ENCODE results near the gene ZNF35. TPM values are rescaled to one million over a fixed set of nuclear protein-coding genes. Genes with fewer than 3 reads are reported as not detected.
A peak's percentile ranks its signal among the peaks of the same experiment; 100 is the strongest.

ZNF35 gene
- total and polyA plus RNA-seq, 10 of the 15 experiments (the other 5 are each of a cell fraction or from before 2014, with no cell fraction given): 9.3 to 21.1 (median 13.4) TPM

- Histone ChIP-seq H3K27ac (ENCODE audit: control insufficient read depth, insufficient read depth) (no peak overlapping the region), H3K4me1 (ENCODE audit: control insufficient read depth, insufficient read depth, low read length) (no peaks in the 10 kb centered on the region), H4K20me1 (ENCODE audit: control insufficient read depth, insufficient read depth) (no peaks in the 10 kb centered on the region), H2AFZ (ENCODE audit: control insufficient read depth, low read depth, low read length) (no peak overlapping the region; the same call in 1 of the 2 replicates), H3K9me3 (replicated peaks; ENCODE audit: control insufficient read depth, insufficient read depth, low read length) (peaks cover 14% of the 10 kb centered on the region), H3K27me3 (replicated peaks in 1 of 2; ENCODE audit: control insufficient read depth in 2 of 2, insufficient read depth in 2 of 2, low read length in 1 of 2) (no peaks in the 10 kb centered on the region), H3K4me3 (peak overlapping the region; percentile 92; the same call in 1 of the 2 replicates), H3K4me2 (ENCODE audit: control insufficient read depth, insufficient read depth) (peak overlapping the region; percentile 82), H3K9ac (ENCODE audit: control insufficient read depth, insufficient read depth, low read length) (no peak overlapping the region), H3K36me3 (ENCODE audit: control insufficient read depth in 2 of 2, insufficient read depth in 2 of 2, low read length in 1 of 2) (peaks cover 4 to 8% of the 10 kb centered on the region in 2 experiments), H3K79me2 (ENCODE audit: control insufficient read depth, insufficient read depth, low read length) (peaks cover 12% of the 10 kb centered on the region)
- CTCF ChIA-PET: interaction anchor here (0.7 to 4.0 kb wide), 2 partner anchors 19 to 22 kb away, joined by 3 to 16 read pairs; partner anchors contain the start of gene ZNF197
- FAIRE-seq: no peak
- no TSS peak for BruUV-seq (replicated peaks)
- ATAC-seq: no peak
- no peak for DNase-seq (ENCODE audit: low read depth, low spot score)
- POLR2A ChIA-PET: interaction anchor here (1.1 kb wide), 2 partner anchors 15 to 22 kb away, joined by 3 to 5 read pairs; no protein-coding TSS in a partner anchor
- WGBS (ENCODE audit: insufficient coverage, insufficient replicate concordance, low lambda C conversion rate, missing lambda C conversion rate): 27% methylated on average over 1 of the region's 1 CpG
- TF ChIP-seq FOS (IDR thresholded peaks at IDR 0.05; ENCODE audit: borderline replicate concordance, extremely low read depth, insufficient read length) (no peak), STAT1 (conservative IDR thresholded peaks at IDR 0.05) (no peak)
- intact Hi-C loops (cut with micrococcal nuclease; ENCODE audit: unreplicated experiment) (loop anchor here (1.0 to 10.0 kb wide), 3 partner anchors 23 to 117 kb away; partner anchors contain the start of genes KIAA1143 and KIF15), in situ Hi-C loops (cut with MboI) (no loop called here)
- RAD21 ChIA-PET (ENCODE audit: unreplicated experiment): interaction anchor here (0.6 kb wide), 1 partner anchor 25 kb away, joined by 3 read pairs; no protein-coding TSS in a partner anchor
- SMC1A ChIA-PET (ENCODE audit: uncharacterized antibody, unreplicated experiment): interaction anchor here (1.0 to 4.3 kb wide), 3 partner anchors 9 to 23 kb away, joined by 3 to 16 read pairs (median 5); partner anchors contain the start of gene ZNF197
These were observed 761 bp upstream of the ZNF35 start for GRCh38 chr3:44647771-44648170.

DNA sequence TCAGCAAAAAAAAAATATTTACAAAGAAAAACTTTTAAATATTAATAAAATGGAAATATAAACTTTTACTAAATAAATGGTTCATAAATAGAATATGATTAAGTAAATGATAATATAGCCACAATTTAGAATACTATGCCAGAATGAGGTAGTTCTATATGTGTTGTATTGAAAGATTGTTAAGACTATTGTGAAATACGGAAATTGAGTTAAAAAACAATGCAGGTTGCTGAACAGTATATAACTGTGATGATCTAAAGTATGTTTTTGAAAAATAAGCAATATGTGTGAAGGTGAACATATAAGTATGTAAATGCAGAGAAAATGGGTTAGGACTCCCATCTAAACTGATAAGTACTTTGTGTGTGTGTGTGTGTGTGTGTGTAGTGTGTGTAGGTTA is 1.2 kb downstream of the ZNF35 start:
- POLR2A ChIA-PET: no interaction called here
- intact Hi-C loops (cut with micrococcal nuclease; ENCODE audit: unreplicated experiment): loop anchor here (10.0 kb wide), 1 partner anchor 115 kb away; the partner anchor contains the start of genes KIAA1143 and KIF15

More for the DNA sequence above, 1.2 kb downstream of the ZNF35 start:
- no peak for TF ChIP-seq HDAC2 (IDR thresholded peaks at IDR 0.05)
- TF ChIP-seq SMC3 (IDR thresholded peaks at IDR 0.05; ENCODE audit: borderline replicate concordance, low read length): no peak
- Histone ChIP-seq H3K27me3 (replicated peaks in 1 of 2; ENCODE audit: control insufficient read depth in 2 of 2, insufficient read depth in 2 of 2, low read length in 1 of 2) (no peaks in the 10 kb centered on the region), H2AFZ (ENCODE audit: control insufficient read depth, low read depth, low read length) (no peak overlapping the region), H3K4me2 (ENCODE audit: control insufficient read depth, insufficient read depth) (peak overlapping the region; percentile 82), H3K9ac (ENCODE audit: control insufficient read depth, insufficient read depth, low read length) (peak overlapping the region; percentile 68; the same call in 1 of the 2 replicates), H3K4me3 (no peak overlapping the region), H3K79me2 (ENCODE audit: control insufficient read depth, insufficient read depth, low read length) (peaks cover 12% of the 10 kb centered on the region), H3K27ac (ENCODE audit: control insufficient read depth, insufficient read depth) (no peak overlapping the region), H3K9me3 (replicated peaks; ENCODE audit: control insufficient read depth, insufficient read depth, low read length) (peaks cover 5% of the 10 kb centered on the region; the same call in 2 of the 3 replicates), H3K36me3 (ENCODE audit: control insufficient read depth in 2 of 2, insufficient read depth in 2 of 2, low read length in 1 of 2) (peaks cover 7 to 20% of the 10 kb centered on the region in 2 experiments), H4K20me1 (ENCODE audit: control insufficient read depth, insufficient read depth) (no peaks in the 10 kb centered on the region), H3K4me1 (ENCODE audit: control insufficient read depth, insufficient read depth, low read length) (no peaks in the 10 kb centered on the region)
- SMC1A ChIA-PET (ENCODE audit: uncharacterized antibody, unreplicated experiment): no interaction called here
- 87% methylated on average over 1 of the region's 1 CpG for WGBS (ENCODE audit: insufficient coverage, insufficient replicate concordance, low lambda C conversion rate, missing lambda C conversion rate)
- CTCF ChIA-PET: no interaction called here
- no TSS peak for BruUV-seq (replicated peaks)
- in situ Hi-C loops (cut with MboI): no loop called here
- no peak for DNase-seq (ENCODE audit: low read depth, low spot score)
- RAD21 ChIA-PET (ENCODE audit: unreplicated experiment): no interaction called here
- no peak for FAIRE-seq
- no peak for ATAC-seq
